K562 (cell line): ENCODE results near the gene LAMTOR5. TPM values are rescaled to one million over a fixed set of nuclear protein-coding genes. Genes with fewer than 3 reads are reported as not detected.
A peak's percentile ranks its signal among the peaks of the same experiment; 100 is the strongest.

ENCODE experiments used
- ARHGAP35 ChIP-seq: fragments of 450-650 bp; IDR thresholded peaks from 2 replicates; pipeline ENCODE4 v1.6.1; 2018; ENCODE audit not compliant: partially characterized antibody
- CEBPB ChIP-seq: fragments of 450-650 bp; IDR thresholded peaks from 2 replicates; pipeline ENCODE4 v1.6.1; 2016; ENCODE audit warnings: missing genetic modification characterization, missing compliant biosample characterization
- DIDO1 ChIP-seq: fragments of 450-650 bp; IDR thresholded peaks from 2 replicates; pipeline ENCODE4 v1.6.1; 2016; ENCODE audit warnings: low read depth, missing biosample characterization, missing genetic modification characterization
- ETS2 ChIP-seq: IDR thresholded peaks from 2 replicates; pipeline ENCODE4 v1.6.1; 2016; ENCODE audit warnings: borderline replicate concordance, missing genetic modification characterization, mild to moderate bottlenecking, moderate library complexity, missing compliant biosample characterization; ENCODE audit not compliant: poor library complexity, severe bottlenecking
- FIP1L1 ChIP-seq: fragments of 200-400 bp; formaldehyde crosslinking; IDR thresholded peaks from 2 replicates; pipeline ENCODE4 v1.6.1; 2018; ENCODE audit warnings: mild to moderate bottlenecking, low read depth, low read length; ENCODE audit not compliant: poor library complexity, severe bottlenecking
- FOXP4 ChIP-seq: sonication (generic); formaldehyde crosslinking; IDR thresholded peaks from 2 replicates; pipeline ENCODE4 v1.8.0; 2022; ENCODE audit warnings: mild to moderate bottlenecking, missing genetic modification reagents, borderline replicate concordance
- MTA3 ChIP-seq: fragments of 450-650 bp; formaldehyde crosslinking; IDR thresholded peaks from 2 replicates; pipeline ENCODE4 v1.6.1; 2017; ENCODE audit warnings: mild to moderate bottlenecking, borderline replicate concordance
- POLR2A ChIP-seq: fragments of 450-650 bp; conservative IDR thresholded peaks from 2 replicates; pipeline ENCODE4 v1.6.1; 2016
- POLR2B ChIP-seq: fragments of 450-650 bp; IDR thresholded peaks from 2 replicates; pipeline ENCODE4 v1.6.1; 2018; ENCODE audit warnings: low read depth; ENCODE audit not compliant: partially characterized antibody
- SFPQ ChIP-seq: fragments of 200-400 bp; formaldehyde crosslinking; IDR thresholded peaks from 2 replicates; pipeline ENCODE4 v1.6.1; 2017; ENCODE audit warnings: mild to moderate bottlenecking, low read depth, low read length, moderate library complexity
- SMAD3 ChIP-seq: fragments of 450-650 bp; formaldehyde crosslinking; conservative IDR thresholded peaks from 2 replicates; pipeline ENCODE4 v1.4.0; 2020; ENCODE audit warnings: mild to moderate bottlenecking
- SMARCB1 ChIP-seq: IDR thresholded peaks from 2 replicates; pipeline ENCODE4 v1.6.1; 2011; ENCODE audit warnings: improper control_type of control experiment, low read depth; ENCODE audit not compliant: insufficient read length
- TAL1 ChIP-seq: fragments of 450-650 bp; IDR thresholded peaks from 2 replicates; pipeline ENCODE4 v1.6.1; 2016; ENCODE audit warnings: mild to moderate bottlenecking
- TBL1XR1 ChIP-seq, 2 experiments: IDR thresholded peaks; 2 replicates each; pipeline ENCODE4 v1.6.1; 2012; ENCODE audit warnings: improper control_type of control experiment in 2 of 2, low read length in 2 of 2, mild to moderate bottlenecking in 1 of 2
- TEAD1 ChIP-seq, 2 experiments: fragments of 450-650 bp in 1 of 2; sonication (generic) in 1 of 2; formaldehyde crosslinking; IDR thresholded peaks; 2 replicates each; pipeline versions ENCODE4 v1.4.0 to v1.8.0; 2020 to 2022; ENCODE audit warnings: mild to moderate bottlenecking in 2 of 2, missing genetic modification reagents in 1 of 2
- WHSC1 ChIP-seq: IDR thresholded peaks from one replicate; pipeline ENCODE4 v1.6.1; 2012; ENCODE audit warnings: low read length, control low read depth, inconsistent platforms
- ZBTB1 ChIP-seq: sonication (generic); formaldehyde crosslinking; IDR thresholded peaks from 2 replicates; pipeline ENCODE4 v1.8.1; 2023; ENCODE audit warnings: missing genetic modification reagents, low read depth, mild to moderate bottlenecking, borderline replicate concordance
- ZFP30 ChIP-seq: fragments of 250-450 bp; sonication (Bioruptor Pico); IDR thresholded peaks from 2 replicates; pipeline ENCODE4 v1.8.0; 2022; ENCODE audit warnings: moderate library complexity, mild to moderate bottlenecking, inconsistent platforms, borderline replicate concordance
- ZNF121 ChIP-seq: sonication (generic); formaldehyde crosslinking; conservative IDR thresholded peaks from 2 replicates; pipeline ENCODE4 v1.8.0; 2022; ENCODE audit warnings: missing genetic modification reagents
- ZNF140 ChIP-seq: fragments of 250-450 bp; sonication (Bioruptor Pico); IDR thresholded peaks from 2 replicates; pipeline ENCODE4 v1.8.0; 2021; ENCODE audit warnings: moderate library complexity, mild to moderate bottlenecking, inconsistent platforms
- ZNF165 ChIP-seq: fragments of 250-450 bp; sonication (Bioruptor Pico); IDR thresholded peaks from 2 replicates; pipeline ENCODE4 v1.4.0; 2020; ENCODE audit warnings: borderline replicate concordance
- ZNF175 ChIP-seq: fragments of 200-800 bp; sonication (Bioruptor generic); IDR thresholded peaks from 2 replicates; pipeline ENCODE4 v1.6.1; 2016; ENCODE audit warnings: low read depth, mild to moderate bottlenecking, missing genetic modification characterization, missing compliant biosample characterization
- ZNF224 ChIP-seq: sonication (generic); formaldehyde crosslinking; IDR thresholded peaks from 2 replicates; pipeline ENCODE4 v1.8.0; 2022; ENCODE audit warnings: mild to moderate bottlenecking, missing genetic modification reagents
- ZNF444 ChIP-seq: fragments of 250-450 bp; sonication (Bioruptor Pico); IDR thresholded peaks from 2 replicates; pipeline ENCODE4 v1.4.0; 2020; ENCODE audit warnings: mild to moderate bottlenecking, moderate library complexity
- ZNF561 ChIP-seq: fragments of 450-650 bp; formaldehyde crosslinking; conservative IDR thresholded peaks from 2 replicates; pipeline ENCODE4 v1.4.0; 2020; ENCODE audit warnings: mild to moderate bottlenecking, moderate library complexity
- polyA plus RNA-seq, 8 experiments: library from polyadenylated mRNA; depleted of rRNA in 4 of 8; stranded (reverse) in 5 of 8; unstranded in 3 of 8; fragments of >200 nt; fragmentation: Nextera tagmentation in 2 of 8; fragmentation: Illumina TruSeq in 1 of 8; extraction: Ambion mirVana in 2 of 8; extraction: Trizol in 1 of 8; gene quantifications; 2 replicates each; pipeline versions ENCODE4 v1.2.1 to v1.2.3, GENCODE V29; 2011 to 2014; ENCODE audit warnings: inconsistent platforms in 1 of 8, missing spikeins in 1 of 8
- total RNA-seq, 7 experiments: library from RNA; depleted of rRNA in 6 of 7; stranded (reverse); fragments of >200 nt in 6 of 7; fragmentation: Illumina TruSeq in 2 of 7; extraction: Trizol in 2 of 7; gene quantifications; 2 replicates each; pipeline versions ENCODE4 v1.2.1 to v1.2.3, GENCODE V29; 2011 to 2021; ENCODE audit warnings: low replicate concordance in 1 of 7

LAMTOR5 gene
- total and polyA plus RNA-seq, 9 of the 15 experiments (the other 6 are each of a cell fraction or from before 2014, with no cell fraction given): 118 to 712 (median 241) TPM

- peak; percentile 82; the same call in 1 of the 2 replicates for TF ChIP-seq FOXP4 (CRISPR knock-in tag)
- peak; percentile 93 for TF ChIP-seq POLR2B
- TF ChIP-seq FIP1L1: peak; percentile 87
- no peak for TF ChIP-seq ZNF140
- no peak for TF ChIP-seq CEBPB (tag)
- no peak for TF ChIP-seq SFPQ
- TF ChIP-seq ETS2: no peak
- peak; percentile 100 for TF ChIP-seq MTA3
- no peak for TF ChIP-seq ZNF561 (CRISPR knock-in tag)
- peak; percentile 77 to 93 for TF ChIP-seq TBL1XR1 (IDR thresholded peaks at IDR 0.05; ENCODE audit: low read length in 2 of 2)
- 0 out of 2 replicates have a peak, but pooled peaks have one; percentile 29 for TF ChIP-seq SMAD3 (CRISPR knock-in tag)
- TF ChIP-seq TEAD1 (CRISPR knock-in tag; IDR thresholded peaks at IDR 0.05): peak in 1 of 2 experiments; percentile 94; a peak in 3 of 4 replicates
- TF ChIP-seq ZNF165 (CRISPR knock-in tag): no peak
- TF ChIP-seq SMARCB1: no peak
- TF ChIP-seq ZNF224: 0 out of 2 replicates have a peak, but pooled peaks have one; percentile 34
- no peak for TF ChIP-seq ARHGAP35
- no peak for TF ChIP-seq ZFP30 (CRISPR knock-in tag)
- no peak for TF ChIP-seq WHSC1
- TF ChIP-seq ZNF444 (CRISPR knock-in tag): no peak
- TF ChIP-seq POLR2A: peak; percentile 97
- TF ChIP-seq ZNF121 (CRISPR knock-in tag): no peak
- peak; percentile 92 for TF ChIP-seq DIDO1
- TF ChIP-seq TAL1: no peak
- 0 out of 2 replicates have a peak, but pooled peaks have one; percentile 61 for TF ChIP-seq ZNF175 (CRISPR knock-in tag)
- TF ChIP-seq ZBTB1: 0 out of 2 replicates have a peak, but pooled peaks have one; percentile 38
Observed at GRCh38 chr1:110407260-110408210, at the start of gene LAMTOR5 (continued).
